ENCODE results near the gene SLC25A44. TPM values are rescaled to one million over a fixed set of nuclear protein-coding genes. Genes with fewer than 3 reads are reported as not detected.

SLC25A44 gene
- total RNA-seq, 4 donors from 2014 or later, result 15.7 to 40.6 (median 33.7) TPM

GRCh38 chr1:156148216-156148615 is 45.7 kb upstream of the SLC25A44 start:
- DNase-seq, result peak in 1 of 3 donors; percentile 42
- H3K9me3 ChIP-seq, result no peaks in the 10 kb centered on the region
- H3K4me1 ChIP-seq, result peaks cover 0 to 32% (median 11%) of the 10 kb centered on the region in 4 donors
- H3K4me3 ChIP-seq, result no peak overlapping the region
- H3K27me3 ChIP-seq, result no peaks in the 10 kb centered on the region
- no peak overlapping the region for H3K27ac ChIP-seq
- no peak for TF ChIP-seq CTCF (IDR thresholded peaks at IDR 0.05)
- no peaks in the 10 kb centered on the region for H3K36me3 ChIP-seq

- TF ChIP-seq POLR2A (IDR thresholded peaks at IDR 0.05) (no peak), CTCF (IDR thresholded peaks at IDR 0.05) (no peak)
- Histone ChIP-seq H3K36me3 (no peaks in the 10 kb centered on the region), H3K4me3 (no peak overlapping the region), H3K27ac (no peak overlapping the region), H3K4me1 (peaks cover 0 to 35% (median 11%) of the 10 kb centered on the region in 4 donors), H3K9me3 (no peaks in the 10 kb centered on the region), H3K27me3 (no peaks in the 10 kb centered on the region)
- DNase-seq, result peak in 2 of 3 donors; percentile 68 to 69
Observed at GRCh38 chr1:156149374-156150332, 44.3 kb upstream of the SLC25A44 start.

DNA sequence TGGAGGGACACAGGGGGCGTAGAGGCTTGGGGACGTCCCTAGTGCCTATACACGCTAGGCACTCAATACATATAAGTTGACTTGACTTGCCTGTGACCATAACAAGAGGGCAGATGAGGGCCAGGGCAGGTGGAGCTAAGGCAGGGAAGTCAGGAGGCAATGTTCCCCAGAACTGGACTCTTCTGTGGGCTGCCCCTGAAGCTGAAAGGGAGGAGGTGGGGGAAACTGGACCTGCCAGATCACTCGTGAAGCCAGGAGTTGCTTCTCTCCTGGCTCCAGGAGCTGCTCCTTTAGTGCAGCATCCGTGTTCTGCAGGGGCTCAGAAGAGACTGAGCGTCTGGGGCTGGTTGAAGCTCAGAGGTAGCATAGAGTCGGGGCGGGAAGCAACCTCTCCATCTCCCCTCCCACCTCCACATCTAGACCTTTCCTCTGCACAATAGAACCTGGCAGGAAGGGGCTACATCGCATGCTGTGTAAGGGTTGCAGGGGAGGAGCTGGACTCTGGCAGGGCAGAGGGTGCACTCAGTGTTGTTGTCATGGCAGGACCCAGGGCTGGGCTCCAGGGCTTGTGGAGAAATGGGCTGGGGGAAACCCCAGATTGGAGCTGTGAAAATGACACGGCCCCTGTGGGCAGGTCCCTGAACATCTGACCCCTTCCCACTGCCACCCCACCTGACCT is 43.4 kb upstream of the SLC25A44 start:
- Histone ChIP-seq H3K4me3 (no peak overlapping the region), H3K9me3 (no peaks in the 10 kb centered on the region), H3K27ac (no peak overlapping the region), H3K36me3 (no peaks in the 10 kb centered on the region), H3K4me1 (peaks cover 0 to 35% (median 11%) of the 10 kb centered on the region in 4 donors), H3K27me3 (no peaks in the 10 kb centered on the region)
- DNase-seq, result no peak
- TF ChIP-seq CTCF (IDR thresholded peaks at IDR 0.05) (no peak), POLR2A (IDR thresholded peaks at IDR 0.05) (no peak)

- Histone ChIP-seq H3K9me3 (no peaks in the 10 kb centered on the region), H3K36me3 (no peaks in the 10 kb centered on the region), H3K4me1 (peaks cover 0 to 34% (median 9%) of the 10 kb centered on the region in 4 donors), H3K4me3 (no peak overlapping the region), H3K27me3 (no peaks in the 10 kb centered on the region), H3K27ac (no peak overlapping the region)
- DNase-seq, result no peak
- no peak for TF ChIP-seq CTCF (IDR thresholded peaks at IDR 0.05)
- TF ChIP-seq POLR2A (IDR thresholded peaks at IDR 0.05), result no peak
Observed at GRCh38 chr1:156151093-156151688, 42.7 kb upstream of the SLC25A44 start.

DNA sequence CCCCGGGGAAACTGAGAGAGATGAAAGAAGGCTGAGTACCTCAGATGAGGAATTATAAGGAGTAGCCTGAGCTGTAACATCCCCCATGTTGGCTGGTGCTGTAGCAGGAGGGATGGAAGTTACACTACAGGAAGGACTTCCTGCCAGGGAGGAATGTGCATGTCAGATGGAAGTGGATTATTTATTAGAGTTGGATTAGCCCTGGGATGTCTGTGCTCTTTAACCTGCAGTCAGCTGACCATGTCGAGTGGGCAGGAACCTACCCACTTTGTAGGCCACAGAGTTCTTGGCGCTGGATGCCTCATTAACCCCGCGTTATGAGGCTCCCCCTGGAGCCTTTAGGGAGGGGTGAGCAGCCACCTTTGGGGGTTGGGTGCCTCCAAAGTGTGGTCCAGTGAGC is 41.3 kb upstream of the SLC25A44 start:
- Histone ChIP-seq H3K9me3 (no peaks in the 10 kb centered on the region), H3K27me3 (no peaks in the 10 kb centered on the region), H3K4me1 (peaks cover 0 to 24% (median 5%) of the 10 kb centered on the region in 4 donors), H3K4me3 (no peak overlapping the region), H3K27ac (no peak overlapping the region), H3K36me3 (no peaks in the 10 kb centered on the region)
- TF ChIP-seq POLR2A (IDR thresholded peaks at IDR 0.05) (no peak), CTCF (IDR thresholded peaks at IDR 0.05) (no peak)
- DNase-seq, result no peak
